DOHH2 (cell line): ENCODE measurements around the gene AGBL5.

Experiments
- EZH2phosphoT487 ChIP-seq: fragments of 200-600 bp; sonication (generic); IDR thresholded peaks from 2 replicates; pipeline ENCODE4 v1.6.1; 2017; ENCODE audit warnings: borderline replicate concordance, mild to moderate bottlenecking, antibody characterized with exemption, low read length, moderate library complexity, mixed read lengths
- TF ChIP-seq, protein P1 (sequence below): fragments of 200-600 bp; sonication (generic); IDR thresholded peaks from one replicate; pipeline ENCODE4 v1.5.1; 2014; ENCODE audit warnings: antibody characterized with exemption, mild to moderate bottlenecking, low read depth, low read length; ENCODE audit not compliant: poor library complexity, severe bottlenecking

DNA sequence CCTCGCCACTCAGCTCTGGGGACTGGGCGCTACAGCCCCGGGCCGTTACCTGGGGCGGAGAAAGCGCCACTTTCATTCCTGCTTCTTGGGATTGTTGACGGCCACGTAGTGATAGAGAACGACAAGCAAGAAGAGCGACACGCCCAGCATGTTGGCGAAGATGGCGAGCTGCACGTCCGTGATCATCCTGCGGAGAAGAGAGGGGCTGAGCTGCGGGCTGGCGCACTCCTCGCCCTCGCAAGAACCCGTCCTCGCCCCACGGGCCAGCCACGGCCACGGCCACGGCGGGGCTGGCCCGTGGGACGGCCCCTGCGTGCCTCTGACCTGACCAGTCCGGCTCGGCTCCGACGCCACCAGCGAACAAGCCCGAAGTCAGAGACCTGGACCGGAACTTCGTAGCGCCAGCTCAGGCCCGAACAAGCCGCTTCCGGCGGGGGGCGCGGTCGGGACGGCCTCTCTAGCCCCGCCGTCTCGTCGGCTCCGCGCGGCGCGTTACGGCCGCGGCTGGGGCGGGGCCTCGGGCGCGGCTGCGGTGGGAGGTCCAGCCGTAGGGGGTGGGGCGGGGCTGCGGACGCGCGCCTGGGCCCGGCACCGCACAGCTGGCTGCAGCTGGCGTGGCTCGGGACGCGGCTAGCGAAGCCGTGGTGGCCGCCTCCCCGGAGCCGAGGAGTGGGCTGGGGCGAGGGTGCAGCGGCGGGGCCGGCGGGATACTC, 20.0 kb downstream of the AGBL5 start, which contains the start of gene OST4:
- TF ChIP-seq, protein P1, sequence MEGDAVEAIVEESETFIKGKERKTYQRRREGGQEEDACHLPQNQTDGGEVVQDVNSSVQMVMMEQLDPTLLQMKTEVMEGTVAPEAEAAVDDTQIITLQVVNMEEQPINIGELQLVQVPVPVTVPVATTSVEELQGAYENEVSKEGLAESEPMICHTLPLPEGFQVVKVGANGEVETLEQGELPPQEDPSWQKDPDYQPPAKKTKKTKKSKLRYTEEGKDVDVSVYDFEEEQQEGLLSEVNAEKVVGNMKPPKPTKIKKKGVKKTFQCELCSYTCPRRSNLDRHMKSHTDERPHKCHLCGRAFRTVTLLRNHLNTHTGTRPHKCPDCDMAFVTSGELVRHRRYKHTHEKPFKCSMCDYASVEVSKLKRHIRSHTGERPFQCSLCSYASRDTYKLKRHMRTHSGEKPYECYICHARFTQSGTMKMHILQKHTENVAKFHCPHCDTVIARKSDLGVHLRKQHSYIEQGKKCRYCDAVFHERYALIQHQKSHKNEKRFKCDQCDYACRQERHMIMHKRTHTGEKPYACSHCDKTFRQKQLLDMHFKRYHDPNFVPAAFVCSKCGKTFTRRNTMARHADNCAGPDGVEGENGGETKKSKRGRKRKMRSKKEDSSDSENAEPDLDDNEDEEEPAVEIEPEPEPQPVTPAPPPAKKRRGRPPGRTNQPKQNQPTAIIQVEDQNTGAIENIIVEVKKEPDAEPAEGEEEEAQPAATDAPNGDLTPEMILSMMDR = peak; percentile 35
- no peak for TF ChIP-seq EZH2phosphoT487
